Nephron progenitor cell (in vitro differentiated cells): ENCODE data around the gene FOXP1.

Experiments used
- DNase-seq: peaks from one replicate; pipeline ENCODE4 v3.0.0; 2021
- H3K27ac Mint-ChIP-seq: 2 replicates; pipeline ENCODE4 v1.8.0; 2021; ENCODE audit warnings: mild to moderate bottlenecking, moderate library complexity, mixed read lengths
- H3K27me3 Mint-ChIP-seq: 2 replicates; pipeline ENCODE4 v1.8.0; 2021; ENCODE audit warnings: mild to moderate bottlenecking, low read depth, mixed read lengths; ENCODE audit not compliant: poor library complexity
- H3K36me3 Mint-ChIP-seq: 2 replicates; pipeline ENCODE4 v1.8.0; 2021; ENCODE audit warnings: low read depth, mixed read lengths
- H3K4me1 Mint-ChIP-seq: 2 replicates; pipeline ENCODE4 v1.8.0; 2021; ENCODE audit warnings: mixed read lengths
- H3K4me3 Mint-ChIP-seq: 2 replicates; pipeline ENCODE4 v1.8.0; 2021; ENCODE audit warnings: mild to moderate bottlenecking, moderate library complexity, mixed read lengths
- H3K9me3 Mint-ChIP-seq: 2 replicates; pipeline ENCODE4 v1.8.0; 2021; ENCODE audit warnings: mild to moderate bottlenecking, moderate library complexity, mixed read lengths
- CTCF ChIP-seq: fragments of 200-600 bp; sonication (generic); IDR thresholded peaks from 2 replicates; pipeline ENCODE4 v1.5.0; 2021; ENCODE audit warnings: antibody characterized with exemption

The FOXP1 gene

GRCh38 chr3:71195492-71195891, 388.0 kb downstream of the FOXP1 start:
- peak overlapping the region; percentile 89 for H3K27ac Mint-ChIP-seq
- H3K9me3 Mint-ChIP-seq: no peaks in the 10 kb centered on the region
- H3K27me3 Mint-ChIP-seq: no peaks in the 10 kb centered on the region
- H3K36me3 Mint-ChIP-seq: peaks cover 14% of the 10 kb centered on the region
- H3K4me1 Mint-ChIP-seq: peaks cover 67% of the 10 kb centered on the region
- H3K4me3 Mint-ChIP-seq: peak overlapping the region; percentile 34
- DNase-seq: peak; percentile 22
- no peak for TF ChIP-seq CTCF

DNA sequence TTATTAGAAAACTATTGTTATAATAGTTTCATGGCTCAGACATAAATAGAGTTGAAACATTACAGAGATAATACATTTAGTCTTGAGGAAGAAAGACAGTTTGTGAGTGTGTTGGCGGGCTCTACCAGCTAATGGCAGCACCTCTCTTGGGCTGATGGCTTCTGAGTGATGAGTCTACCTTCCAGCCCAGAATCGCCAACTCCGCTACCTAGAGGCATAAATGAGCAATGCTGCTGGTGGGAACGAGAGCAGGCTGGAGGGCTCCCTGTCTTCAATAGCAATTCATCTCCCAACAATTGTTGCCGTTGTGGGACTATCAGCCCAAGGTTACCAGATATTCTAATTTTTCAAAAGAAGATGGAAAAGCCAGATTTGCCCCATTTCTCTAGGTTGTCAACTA, 388.7 kb downstream of the FOXP1 start:
- Mint-ChIP-seq H3K36me3 (peaks cover 19% of the 10 kb centered on the region), H3K27me3 (no peaks in the 10 kb centered on the region), H3K9me3 (no peaks in the 10 kb centered on the region), H3K27ac (peak overlapping the region; percentile 14), H3K4me1 (peaks cover 74% of the 10 kb centered on the region), H3K4me3 (peak overlapping the region; percentile 7)
- DNase-seq: no peak
- no peak for TF ChIP-seq CTCF

DNA sequence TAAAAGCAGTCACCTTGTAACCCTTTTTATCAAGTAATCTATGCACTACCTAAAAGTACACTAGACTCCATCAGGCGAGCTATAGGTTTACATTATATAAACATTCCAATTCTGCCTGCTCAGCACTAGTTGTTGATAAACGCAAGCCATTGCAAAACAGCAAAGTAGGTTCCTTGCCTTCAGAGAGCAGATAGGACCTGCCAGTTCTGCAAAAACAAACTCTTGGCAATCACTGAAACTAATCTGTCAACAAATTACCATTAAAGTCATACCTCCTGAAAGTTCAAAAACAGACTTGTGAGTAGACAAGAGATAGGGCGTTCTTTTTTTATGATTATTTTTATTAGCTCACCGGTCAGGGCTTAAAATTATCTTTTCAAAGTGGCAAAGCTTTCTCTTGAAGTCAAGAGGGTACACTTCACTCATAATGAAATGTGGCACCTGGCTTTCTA, 392.5 kb downstream of the FOXP1 start:
- Mint-ChIP-seq H3K27me3 (no peaks in the 10 kb centered on the region), H3K4me1 (peaks cover 67% of the 10 kb centered on the region), H3K36me3 (peaks cover 27% of the 10 kb centered on the region), H3K27ac (peak overlapping the region; percentile 49), H3K4me3 (no peak overlapping the region), H3K9me3 (no peaks in the 10 kb centered on the region)
- DNase-seq: no peak
- no peak for TF ChIP-seq CTCF

DNA sequence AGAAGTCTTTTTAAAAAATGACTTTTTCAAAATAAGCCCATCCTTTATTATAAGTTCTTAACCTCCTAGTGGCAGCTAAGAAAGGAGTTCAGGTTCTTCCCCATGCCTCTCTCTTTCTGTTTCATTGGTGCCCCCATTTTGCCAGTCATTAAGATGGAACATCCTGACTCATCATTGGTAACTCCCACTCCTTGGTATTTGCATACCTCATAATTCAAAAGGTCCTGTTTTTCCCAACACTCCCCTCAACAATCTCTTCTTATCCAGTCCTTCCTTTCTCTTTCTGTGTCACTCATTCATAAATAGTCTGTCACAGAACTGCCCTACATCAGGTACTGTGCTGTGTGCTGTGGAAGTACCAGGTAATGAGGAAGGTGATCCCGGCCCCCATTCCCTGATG, 394.0 kb downstream of the FOXP1 start:
- no peak overlapping the region for H3K4me3 Mint-ChIP-seq
- no peak for TF ChIP-seq CTCF
- no peak for DNase-seq
- peaks cover 43% of the 10 kb centered on the region for H3K36me3 Mint-ChIP-seq
- peaks cover 51% of the 10 kb centered on the region for H3K4me1 Mint-ChIP-seq
- H3K27ac Mint-ChIP-seq: no peak overlapping the region
- H3K27me3 Mint-ChIP-seq: no peaks in the 10 kb centered on the region
- H3K9me3 Mint-ChIP-seq: no peaks in the 10 kb centered on the region

DNA sequence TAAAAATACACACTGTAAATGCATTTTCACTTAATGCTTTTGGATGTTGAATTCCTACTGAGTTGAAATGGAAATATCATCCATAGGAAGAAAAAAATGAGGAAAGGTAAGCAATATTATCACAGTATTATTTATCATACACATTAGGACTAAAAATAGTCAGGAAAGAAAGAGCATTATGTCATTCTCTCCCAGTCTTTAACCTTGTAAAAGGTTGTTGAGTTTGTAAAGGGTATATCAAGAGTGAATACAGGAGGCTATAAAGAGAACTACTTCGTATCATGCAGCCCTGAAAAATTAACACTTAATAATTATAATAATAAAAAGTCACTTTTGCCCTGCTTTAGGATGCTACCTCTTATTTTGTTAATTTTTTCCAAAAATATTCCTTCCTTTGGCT, 395.8 kb downstream of the FOXP1 start:
- Mint-ChIP-seq H3K9me3 (no peaks in the 10 kb centered on the region), H3K4me1 (peaks cover 37% of the 10 kb centered on the region), H3K27ac (no peak overlapping the region), H3K36me3 (peaks cover 45% of the 10 kb centered on the region), H3K27me3 (no peaks in the 10 kb centered on the region), H3K4me3 (no peak overlapping the region)
- no peak for TF ChIP-seq CTCF
- DNase-seq: no peak

GRCh38 chr3:71186801-71187200, 396.7 kb downstream of the FOXP1 start:
- peaks cover 31% of the 10 kb centered on the region for H3K4me1 Mint-ChIP-seq
- no peaks in the 10 kb centered on the region for H3K9me3 Mint-ChIP-seq
- no peak for DNase-seq
- peaks cover 52% of the 10 kb centered on the region for H3K36me3 Mint-ChIP-seq
- H3K27ac Mint-ChIP-seq: no peak overlapping the region
- H3K27me3 Mint-ChIP-seq: no peaks in the 10 kb centered on the region
- H3K4me3 Mint-ChIP-seq: no peak overlapping the region
- TF ChIP-seq CTCF: no peak
